ENCODE data around the gene SEC14L1. TPM values are rescaled to one million over a fixed set of nuclear protein-coding genes. Genes with fewer than 3 reads are reported as not detected.

The SEC14L1 gene
- total RNA-seq, 1 experiment from 2014 or later, result 50.6 TPM

DNA sequence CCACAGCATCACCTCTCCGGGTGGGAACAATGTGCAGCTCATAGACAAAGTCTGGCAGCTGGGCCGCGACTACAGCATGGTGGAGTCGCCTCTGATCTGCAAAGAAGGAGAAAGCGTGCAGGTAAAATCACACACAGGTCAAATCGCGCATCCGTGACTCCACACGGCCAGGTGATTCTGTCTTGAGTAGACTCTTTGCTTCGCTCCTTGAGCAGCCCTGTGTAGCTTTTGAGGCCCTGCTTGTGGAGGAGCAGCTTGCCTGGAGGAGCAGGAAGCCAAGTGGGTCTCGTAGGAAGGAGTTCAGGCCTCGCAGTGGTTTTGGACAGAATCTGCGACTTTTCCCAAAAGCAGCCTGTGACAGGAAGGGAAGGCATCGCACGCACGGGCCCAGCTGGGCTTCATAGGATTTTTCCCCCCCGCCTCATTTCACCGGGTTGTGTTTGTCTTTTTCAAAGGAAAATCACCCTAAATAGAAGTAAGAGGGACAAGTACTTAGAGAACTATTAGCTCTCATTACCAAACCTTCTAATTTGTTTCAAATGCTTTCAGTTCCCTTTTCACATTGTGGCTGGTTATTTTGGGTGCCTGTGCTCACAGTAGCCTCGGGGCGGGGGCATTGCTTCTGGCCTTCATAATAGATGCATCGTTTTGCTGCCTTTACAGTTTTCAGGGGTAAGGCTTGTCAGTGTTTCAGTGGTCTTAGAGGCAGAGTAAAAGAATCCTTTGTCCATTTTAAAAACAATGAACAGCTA, 71.5 kb downstream of the SEC14L1 start:
- CTCF ChIA-PET, result interaction anchor here (0.6 kb wide), 1 partner anchor 18 kb away, joined by 3 read pairs; no protein-coding TSS in a partner anchor
- Mint-ChIP-seq H3K36me3 (ENCODE audit: insufficient read depth, unreplicated experiment) (peaks cover 29% of the 10 kb centered on the region), H3K9me3 (ENCODE audit: low read depth, unreplicated experiment) (no peaks in the 10 kb centered on the region), H3K4me1 (ENCODE audit: low read depth, unreplicated experiment) (no peaks in the 10 kb centered on the region), H3K4me3 (ENCODE audit: low read depth, unreplicated experiment) (no peak overlapping the region), H3K27ac (ENCODE audit: unreplicated experiment) (no peak overlapping the region), H3K27me3 (ENCODE audit: unreplicated experiment) (no peaks in the 10 kb centered on the region)
- intact Hi-C loops (cut with micrococcal nuclease; ENCODE audit: unreplicated experiment), result no loop called here
- DNase-seq, result no peak
- BruUV-seq (replicated peaks), result no TSS peak
- no peak for TF ChIP-seq CTCF (IDR thresholded peaks at IDR 0.05; ENCODE audit: unreplicated experiment)

GRCh38 chr17:77212833-77213777, 72.3 kb downstream of the SEC14L1 start:
- no peak overlapping the region for H3K27ac Mint-ChIP-seq (ENCODE audit: unreplicated experiment)
- DNase-seq, result no peak
- CTCF ChIA-PET, result interaction anchor here (0.6 to 2.0 kb wide), 2 partner anchors 18 to 93 kb away, joined by 3 to 4 read pairs; no protein-coding TSS in a partner anchor

GRCh38 chr17:77213778-77214132, 73.0 kb downstream of the SEC14L1 start:
- H3K27ac Mint-ChIP-seq (ENCODE audit: unreplicated experiment), result no peak overlapping the region
- H3K4me1 Mint-ChIP-seq (ENCODE audit: low read depth, unreplicated experiment), result no peaks in the 10 kb centered on the region
- CTCF ChIA-PET, result interaction anchor here (1.3 to 2.0 kb wide), 2 partner anchors 8 to 93 kb away, joined by 3 to 4 read pairs; no protein-coding TSS in a partner anchor
- no peaks in the 10 kb centered on the region for H3K27me3 Mint-ChIP-seq (ENCODE audit: unreplicated experiment)
- no peak for TF ChIP-seq CTCF (IDR thresholded peaks at IDR 0.05; ENCODE audit: unreplicated experiment)
- no peak overlapping the region for H3K4me3 Mint-ChIP-seq (ENCODE audit: low read depth, unreplicated experiment)
- H3K9me3 Mint-ChIP-seq (ENCODE audit: low read depth, unreplicated experiment), result no peaks in the 10 kb centered on the region
- intact Hi-C loops (cut with micrococcal nuclease; ENCODE audit: unreplicated experiment), result no loop called here
- no peak for DNase-seq
- BruUV-seq (replicated peaks), result no TSS peak
- H3K36me3 Mint-ChIP-seq (ENCODE audit: insufficient read depth, unreplicated experiment), result peaks cover 37% of the 10 kb centered on the region

More at GRCh38 chr17:77212833-77213777, 72.3 kb downstream of the SEC14L1 start:
- intact Hi-C loops (cut with micrococcal nuclease; ENCODE audit: unreplicated experiment), result no loop called here
- Mint-ChIP-seq H3K4me1 (ENCODE audit: low read depth, unreplicated experiment) (no peaks in the 10 kb centered on the region), H3K27me3 (ENCODE audit: unreplicated experiment) (no peaks in the 10 kb centered on the region), H3K9me3 (ENCODE audit: low read depth, unreplicated experiment) (no peaks in the 10 kb centered on the region), H3K36me3 (ENCODE audit: insufficient read depth, unreplicated experiment) (peaks cover 37% of the 10 kb centered on the region), H3K4me3 (ENCODE audit: low read depth, unreplicated experiment) (no peak overlapping the region)
- BruUV-seq (replicated peaks), result no TSS peak
- no peak for TF ChIP-seq CTCF (IDR thresholded peaks at IDR 0.05; ENCODE audit: unreplicated experiment)

- no peak for TF ChIP-seq CTCF (IDR thresholded peaks at IDR 0.05; ENCODE audit: unreplicated experiment)
- Mint-ChIP-seq H3K36me3 (ENCODE audit: insufficient read depth, unreplicated experiment) (peaks cover 36% of the 10 kb centered on the region), H3K9me3 (ENCODE audit: low read depth, unreplicated experiment) (no peaks in the 10 kb centered on the region), H3K4me3 (ENCODE audit: low read depth, unreplicated experiment) (no peak overlapping the region), H3K27me3 (ENCODE audit: unreplicated experiment) (no peaks in the 10 kb centered on the region), H3K27ac (ENCODE audit: unreplicated experiment) (no peak overlapping the region), H3K4me1 (ENCODE audit: low read depth, unreplicated experiment) (no peaks in the 10 kb centered on the region)
- no peak for DNase-seq
- no TSS peak for BruUV-seq (replicated peaks)
- CTCF ChIA-PET, result interaction anchor here (0.6 to 2.0 kb wide), 9 partner anchors 9 to 342 kb away, joined by 3 to 6 read pairs (median 3); partner anchors contain the start of gene SEC14L1
- intact Hi-C loops (cut with micrococcal nuclease; ENCODE audit: unreplicated experiment), result no loop called here
Observed at GRCh38 chr17:77214328-77214727, 73.6 kb downstream of the SEC14L1 start.
